ENCODE data around the gene SP8. TPM values are rescaled to one million over a fixed set of nuclear protein-coding genes. Genes with fewer than 3 reads are reported as not detected.
"Not testable (repeated sequence)": the region's sequence is repeated elsewhere in the genome, so short reads cannot be mapped to it uniquely, and the experiment has no call there.

SP8 gene
- total RNA-seq (2022) (not detected in 2 replicates), Bru-seq, nascent RNA (not detected), BruChase-seq, experiment 1, labeled RNA remaining after a 6-hour chase (not detected), BruChase-seq, experiment 2, labeled RNA remaining after a 2-hour chase (percentile 12 among the genes with signal in this experiment)
- long read RNA-seq = 0 reads

DNA sequence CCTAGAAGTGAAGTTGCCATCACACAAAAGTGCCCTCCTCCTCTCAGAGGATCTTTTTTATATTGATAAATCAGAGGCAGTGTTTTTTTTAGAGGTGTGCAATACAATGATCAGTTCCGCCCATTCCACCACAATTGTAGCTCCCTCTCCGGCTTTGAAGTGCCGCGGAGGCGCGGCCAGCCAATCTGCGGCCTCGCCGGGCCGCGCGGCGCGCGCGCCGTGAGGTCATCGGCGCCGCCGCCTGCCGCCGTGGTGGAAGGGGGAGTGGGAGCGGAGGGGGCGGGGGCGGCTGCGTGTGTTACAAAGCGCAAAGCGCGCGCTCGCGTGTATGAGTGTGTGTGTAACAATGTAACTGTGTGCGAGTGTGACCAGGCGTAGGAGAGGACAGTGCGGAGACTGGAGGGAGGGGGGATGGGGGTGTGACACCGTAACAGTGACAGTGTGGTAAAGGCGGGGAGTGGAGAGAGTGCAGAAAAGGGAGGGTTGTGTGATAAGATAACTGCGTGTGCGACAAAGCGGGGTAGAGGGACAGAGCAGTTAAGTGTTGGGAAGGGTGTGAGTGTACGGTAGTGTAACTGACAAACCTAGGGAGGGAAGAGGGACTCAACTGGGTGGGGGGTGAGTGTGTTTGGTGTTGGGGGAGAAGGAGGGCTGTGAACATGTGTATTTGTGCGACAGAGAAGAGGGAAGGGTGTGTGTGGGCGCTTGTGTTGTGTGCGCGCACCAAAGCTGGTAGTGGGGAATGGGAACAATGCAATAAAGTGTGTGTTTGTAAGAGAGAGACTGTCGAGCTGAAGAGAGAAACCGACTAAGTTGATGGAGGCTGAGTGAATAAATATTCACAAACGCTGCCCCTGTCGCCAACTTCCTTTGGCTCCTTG is at the start of gene SP8:
Gene SP8 (minus strand): TSS at position 108 of the 881 bp plus-strand sequence. CDS start 88 bp downstream, at position 20.
- Mint-ChIP-seq H3K4me1 (ENCODE audit: low read depth, unreplicated experiment) (peaks cover 38% of the 10 kb centered on the region), H3K9me3 (ENCODE audit: low read depth, unreplicated experiment) (no peaks in the 10 kb centered on the region), H3K27me3 (ENCODE audit: unreplicated experiment) (peaks cover 94% of the 10 kb centered on the region), H3K4me3 (ENCODE audit: low read depth, unreplicated experiment) (peak within 1 kb of the TSS; percentile 88), H3K27ac (ENCODE audit: unreplicated experiment) (peak within 1 kb of the TSS; percentile 35), H3K36me3 (ENCODE audit: insufficient read depth, unreplicated experiment) (peaks cover 26% of the 10 kb centered on the region)
- intact Hi-C loops (cut with micrococcal nuclease; ENCODE audit: unreplicated experiment) = loop anchor here (10.0 kb wide), 1 partner anchor 358 kb away; no protein-coding TSS in a partner anchor
- no TSS peak for BruUV-seq (replicated peaks)
- CTCF ChIA-PET = interaction anchor here (0.6 kb wide), 1 partner anchor 467 kb away, joined by 3 read pairs; no protein-coding TSS in a partner anchor
- TF ChIP-seq, protein P1, sequence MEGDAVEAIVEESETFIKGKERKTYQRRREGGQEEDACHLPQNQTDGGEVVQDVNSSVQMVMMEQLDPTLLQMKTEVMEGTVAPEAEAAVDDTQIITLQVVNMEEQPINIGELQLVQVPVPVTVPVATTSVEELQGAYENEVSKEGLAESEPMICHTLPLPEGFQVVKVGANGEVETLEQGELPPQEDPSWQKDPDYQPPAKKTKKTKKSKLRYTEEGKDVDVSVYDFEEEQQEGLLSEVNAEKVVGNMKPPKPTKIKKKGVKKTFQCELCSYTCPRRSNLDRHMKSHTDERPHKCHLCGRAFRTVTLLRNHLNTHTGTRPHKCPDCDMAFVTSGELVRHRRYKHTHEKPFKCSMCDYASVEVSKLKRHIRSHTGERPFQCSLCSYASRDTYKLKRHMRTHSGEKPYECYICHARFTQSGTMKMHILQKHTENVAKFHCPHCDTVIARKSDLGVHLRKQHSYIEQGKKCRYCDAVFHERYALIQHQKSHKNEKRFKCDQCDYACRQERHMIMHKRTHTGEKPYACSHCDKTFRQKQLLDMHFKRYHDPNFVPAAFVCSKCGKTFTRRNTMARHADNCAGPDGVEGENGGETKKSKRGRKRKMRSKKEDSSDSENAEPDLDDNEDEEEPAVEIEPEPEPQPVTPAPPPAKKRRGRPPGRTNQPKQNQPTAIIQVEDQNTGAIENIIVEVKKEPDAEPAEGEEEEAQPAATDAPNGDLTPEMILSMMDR (IDR thresholded peaks at IDR 0.05; ENCODE audit: unreplicated experiment) = no peak
- peak; percentile 59 for DNase-seq

DNA sequence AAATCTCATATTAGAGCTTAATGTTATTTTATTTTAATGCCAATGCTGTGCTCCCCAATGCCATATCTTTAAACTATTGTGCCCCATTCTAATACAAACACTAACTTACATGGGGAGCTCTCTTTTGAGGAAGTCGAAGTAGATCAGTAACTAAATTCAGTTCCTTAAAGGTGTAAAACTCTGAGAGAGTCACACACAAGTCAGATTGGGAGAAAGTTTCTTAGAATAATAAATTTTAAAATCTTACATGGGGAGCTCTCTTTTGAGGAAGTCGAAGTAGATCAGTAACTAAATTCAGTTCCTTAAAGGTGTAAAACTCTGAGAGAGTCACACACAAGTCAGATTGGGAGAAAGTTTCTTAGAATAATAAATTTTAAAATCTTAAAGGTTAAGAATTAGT is 49.7 kb upstream of the SP8 start:
- DNase-seq; H3K4me3 Mint-ChIP-seq (ENCODE audit: low read depth, unreplicated experiment); H3K36me3 Mint-ChIP-seq (ENCODE audit: insufficient read depth, unreplicated experiment); H3K27ac Mint-ChIP-seq (ENCODE audit: unreplicated experiment); H3K4me1 Mint-ChIP-seq (ENCODE audit: low read depth, unreplicated experiment); H3K9me3 Mint-ChIP-seq (ENCODE audit: low read depth, unreplicated experiment); BruUV-seq (replicated peaks); intact Hi-C loops (cut with micrococcal nuclease; ENCODE audit: unreplicated experiment): not testable (repeated sequence)
- CTCF ChIA-PET = interaction anchor here (0.6 kb wide), 1 partner anchor 1120 kb away, joined by 4 read pairs; no protein-coding TSS in a partner anchor
- peaks cover 30% of the 10 kb centered on the region for H3K27me3 Mint-ChIP-seq (ENCODE audit: unreplicated experiment)

DNA sequence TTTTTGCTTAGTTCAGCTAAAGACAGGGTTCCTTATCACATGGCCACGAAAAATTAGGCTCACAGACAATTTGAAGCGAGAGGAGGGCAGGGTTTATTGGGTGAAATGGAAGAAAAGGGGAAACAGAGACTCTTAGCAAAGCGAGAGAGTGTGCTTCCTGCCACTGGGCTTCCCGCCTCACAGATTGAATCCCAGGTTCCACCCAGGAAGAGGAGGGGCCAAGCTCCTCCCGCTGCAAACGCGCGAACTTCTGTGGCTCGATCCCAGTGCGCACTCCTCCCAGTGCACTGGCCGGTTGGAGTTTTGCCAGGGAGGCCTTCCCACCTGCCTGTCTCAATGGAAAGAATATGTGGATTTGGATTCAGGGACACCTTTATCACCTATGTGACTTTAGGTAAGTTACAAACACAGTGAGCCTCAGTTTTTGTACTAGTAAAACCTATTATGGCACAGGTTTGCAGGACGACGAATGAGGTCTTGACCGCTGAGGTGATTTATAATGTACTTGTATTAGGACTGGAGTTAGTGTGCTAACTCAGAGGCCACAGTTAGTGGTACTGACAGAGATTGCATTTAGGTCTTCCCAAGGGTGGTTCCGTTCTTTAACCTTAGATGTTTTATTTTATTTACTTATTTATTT is 48.5 kb upstream of the SP8 start:
- Mint-ChIP-seq H3K27me3 (ENCODE audit: unreplicated experiment) (peaks cover 42% of the 10 kb centered on the region), H3K36me3 (ENCODE audit: insufficient read depth, unreplicated experiment) (no peaks in the 10 kb centered on the region), H3K4me3 (ENCODE audit: low read depth, unreplicated experiment) (no peak overlapping the region), H3K27ac (ENCODE audit: unreplicated experiment) (no peak overlapping the region), H3K4me1 (ENCODE audit: low read depth, unreplicated experiment) (no peaks in the 10 kb centered on the region), H3K9me3 (ENCODE audit: low read depth, unreplicated experiment) (no peaks in the 10 kb centered on the region)
- no peak for DNase-seq
- TF ChIP-seq, protein P1 (IDR thresholded peaks at IDR 0.05; ENCODE audit: unreplicated experiment) = no peak
- intact Hi-C loops (cut with micrococcal nuclease; ENCODE audit: unreplicated experiment) = no loop called here
- CTCF ChIA-PET = interaction anchor here (1.2 kb wide), 1 partner anchor 11 kb away, joined by 3 read pairs; no protein-coding TSS in a partner anchor
- no TSS peak for BruUV-seq (replicated peaks)

DNA sequence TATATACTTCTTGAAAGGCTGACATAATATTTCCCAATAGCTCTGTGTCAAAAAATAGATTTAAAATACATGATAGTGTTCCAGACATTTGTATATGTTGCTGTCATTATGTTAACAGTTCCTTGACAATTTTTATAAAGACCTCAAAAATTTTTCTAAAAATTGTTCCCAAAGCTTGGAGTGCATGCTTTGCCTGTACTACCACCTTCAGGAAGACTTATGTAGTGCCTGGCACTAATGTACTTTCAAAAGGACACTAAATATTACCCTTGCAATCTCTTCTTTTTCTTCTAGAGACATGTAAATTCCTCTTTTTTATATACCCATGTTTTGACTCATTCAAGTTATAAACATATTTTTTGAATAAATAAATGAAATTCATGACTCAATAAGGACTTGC is 48.0 kb upstream of the SP8 start:
- intact Hi-C loops (cut with micrococcal nuclease; ENCODE audit: unreplicated experiment) = loop anchor here (5.0 kb wide), 1 partner anchor 57 kb away; no protein-coding TSS in a partner anchor
- no peak for DNase-seq

More for the DNA sequence above, 48.0 kb upstream of the SP8 start:
- Mint-ChIP-seq H3K27me3 (ENCODE audit: unreplicated experiment) (peaks cover 48% of the 10 kb centered on the region), H3K4me1 (ENCODE audit: low read depth, unreplicated experiment) (no peaks in the 10 kb centered on the region), H3K36me3 (ENCODE audit: insufficient read depth, unreplicated experiment) (no peaks in the 10 kb centered on the region), H3K9me3 (ENCODE audit: low read depth, unreplicated experiment) (no peaks in the 10 kb centered on the region), H3K27ac (ENCODE audit: unreplicated experiment) (no peak overlapping the region), H3K4me3 (ENCODE audit: low read depth, unreplicated experiment) (no peak overlapping the region)
- no TSS peak for BruUV-seq (replicated peaks)
- TF ChIP-seq, protein P1 (IDR thresholded peaks at IDR 0.05; ENCODE audit: unreplicated experiment) = peak; percentile 56
- CTCF ChIA-PET = interaction anchor here (0.7 to 1.2 kb wide), 3 partner anchors 10 to 90 kb away, joined by 3 to 7 read pairs (median 3); no protein-coding TSS in a partner anchor

Data from Calu3 (cell line).